ENCODE measurements around the gene MAD1L1.

DNA sequence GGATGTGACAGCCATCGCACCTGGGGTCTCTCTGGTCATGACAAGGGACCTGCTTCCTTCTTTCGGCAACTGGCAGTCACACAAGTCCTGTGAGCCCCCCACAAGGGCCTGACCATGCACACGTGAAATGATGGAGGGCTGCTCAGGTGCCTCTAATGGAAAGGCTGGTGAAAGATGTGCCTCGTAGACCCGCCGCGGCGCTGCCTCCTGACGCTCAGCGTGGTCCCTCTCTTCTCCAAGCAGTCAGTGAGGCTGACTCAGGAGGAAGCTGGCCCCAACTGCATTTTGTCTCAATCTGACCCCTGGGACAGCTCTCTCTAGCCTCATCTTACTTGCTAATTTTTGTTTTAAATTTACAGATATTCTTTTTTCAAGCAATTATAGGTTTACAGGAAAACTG lies 100.9 kb downstream of the MAD1L1 start:
- TF ChIP-seq, protein P1, sequence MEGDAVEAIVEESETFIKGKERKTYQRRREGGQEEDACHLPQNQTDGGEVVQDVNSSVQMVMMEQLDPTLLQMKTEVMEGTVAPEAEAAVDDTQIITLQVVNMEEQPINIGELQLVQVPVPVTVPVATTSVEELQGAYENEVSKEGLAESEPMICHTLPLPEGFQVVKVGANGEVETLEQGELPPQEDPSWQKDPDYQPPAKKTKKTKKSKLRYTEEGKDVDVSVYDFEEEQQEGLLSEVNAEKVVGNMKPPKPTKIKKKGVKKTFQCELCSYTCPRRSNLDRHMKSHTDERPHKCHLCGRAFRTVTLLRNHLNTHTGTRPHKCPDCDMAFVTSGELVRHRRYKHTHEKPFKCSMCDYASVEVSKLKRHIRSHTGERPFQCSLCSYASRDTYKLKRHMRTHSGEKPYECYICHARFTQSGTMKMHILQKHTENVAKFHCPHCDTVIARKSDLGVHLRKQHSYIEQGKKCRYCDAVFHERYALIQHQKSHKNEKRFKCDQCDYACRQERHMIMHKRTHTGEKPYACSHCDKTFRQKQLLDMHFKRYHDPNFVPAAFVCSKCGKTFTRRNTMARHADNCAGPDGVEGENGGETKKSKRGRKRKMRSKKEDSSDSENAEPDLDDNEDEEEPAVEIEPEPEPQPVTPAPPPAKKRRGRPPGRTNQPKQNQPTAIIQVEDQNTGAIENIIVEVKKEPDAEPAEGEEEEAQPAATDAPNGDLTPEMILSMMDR (IDR thresholded peaks at IDR 0.05), result no peak
- no peak for TF ChIP-seq POLR2A (IDR thresholded peaks at IDR 0.05)
- no peak for TF ChIP-seq POLR2AphosphoS5 (IDR thresholded peaks at IDR 0.05)
